WERI-Rb-1 (cell line): ENCODE data around the gene LRRC2.
"Not testable (repeated sequence)": the region's sequence is repeated elsewhere in the genome, so short reads cannot be mapped to it uniquely, and the experiment has no call there.

Source experiments
- DNase-seq: peaks from one replicate; pipeline ENCODE4 v3.0.0-alpha.2; 2020
- H3K27ac ChIP-seq: fragments of 250-450 bp; sonication (Bioruptor Pico); 2 replicates; pipeline ENCODE4 v1.5.1; 2020; ENCODE audit warnings: mild to moderate bottlenecking, moderate library complexity
- H3K27me3 ChIP-seq: fragments of 250-450 bp; sonication (Bioruptor Pico); 2 replicates; pipeline ENCODE4 v1.5.1; 2021; ENCODE audit warnings: mild to moderate bottlenecking, low read depth, moderate library complexity; ENCODE audit not compliant: insufficient read depth, severe bottlenecking
- H3K36me3 ChIP-seq: fragments of 250-450 bp; sonication (Bioruptor Pico); 2 replicates; pipeline ENCODE4 v1.5.1; 2020; ENCODE audit warnings: mild to moderate bottlenecking, moderate library complexity
- H3K4me3 ChIP-seq: 2 replicates; pipeline ENCODE4 v1.5.1; 2011; ENCODE audit warnings: low read depth, mild to moderate bottlenecking, control low read depth, low read length
- H3K9me3 ChIP-seq: fragments of 250-450 bp; sonication (Bioruptor Pico); 2 replicates; pipeline ENCODE4 v1.5.1; 2021; ENCODE audit warnings: mild to moderate bottlenecking, moderate library complexity; ENCODE audit not compliant: severe bottlenecking
- CTCF ChIP-seq: IDR thresholded peaks from 2 replicates; pipeline ENCODE4 v1.5.1; 2011; ENCODE audit warnings: low read depth, mild to moderate bottlenecking, control low read depth, inconsistent platforms, low read length

The LRRC2 gene

DNA sequence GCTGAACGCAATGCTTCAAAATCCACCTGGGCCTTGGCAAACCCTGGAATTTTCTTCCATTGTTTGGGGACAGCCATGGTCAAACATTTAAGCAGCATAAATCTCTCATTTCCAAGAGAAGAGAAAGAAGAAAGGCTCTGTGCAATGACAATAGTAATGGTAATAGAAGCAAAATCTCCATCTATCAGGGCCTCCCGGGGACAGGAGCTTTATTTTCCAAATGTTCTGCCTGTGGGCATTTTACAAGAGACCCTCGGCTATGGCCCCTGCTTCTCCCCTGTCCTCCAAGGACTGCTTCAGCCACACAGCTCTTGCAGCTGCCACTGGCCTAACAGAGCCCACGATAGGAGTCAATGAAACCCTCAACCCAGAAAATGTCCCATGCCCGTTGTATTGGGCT lies 33.5 kb upstream of the LRRC2 start:
- no peak overlapping the region for H3K4me3 ChIP-seq
- H3K36me3 ChIP-seq: no peaks in the 10 kb centered on the region
- H3K27ac ChIP-seq: no peak overlapping the region
- DNase-seq: no peak
- no peak for TF ChIP-seq CTCF
- no peaks in the 10 kb centered on the region for H3K9me3 ChIP-seq
- no peaks in the 10 kb centered on the region for H3K27me3 ChIP-seq

- Histone ChIP-seq H3K4me3 (no peak overlapping the region), H3K27ac (no peak overlapping the region), H3K9me3 (no peaks in the 10 kb centered on the region), H3K27me3 (no peaks in the 10 kb centered on the region), H3K36me3 (no peaks in the 10 kb centered on the region)
- DNase-seq: no peak
- no peak for TF ChIP-seq CTCF
These were observed 29.8 kb upstream of the LRRC2 start for GRCh38 chr3:46595819-46596314.

GRCh38 chr3:46594723-46595122 lies 28.6 kb upstream of the LRRC2 start:
- DNase-seq: no peak
- H3K9me3 ChIP-seq: no peaks in the 10 kb centered on the region
- H3K27me3 ChIP-seq: no peaks in the 10 kb centered on the region
- no peak overlapping the region for H3K4me3 ChIP-seq
- no peaks in the 10 kb centered on the region for H3K36me3 ChIP-seq
- H3K27ac ChIP-seq: no peak overlapping the region
- TF ChIP-seq CTCF: no peak

GRCh38 chr3:46593979-46594378 lies 27.9 kb upstream of the LRRC2 start:
- no peak for TF ChIP-seq CTCF
- Histone ChIP-seq H3K27me3 (no peaks in the 10 kb centered on the region), H3K27ac (no peak overlapping the region), H3K9me3 (no peaks in the 10 kb centered on the region), H3K4me3 (no peak overlapping the region), H3K36me3 (no peaks in the 10 kb centered on the region)
- no peak for DNase-seq

GRCh38 chr3:46593274-46593862 lies 27.3 kb upstream of the LRRC2 start:
- DNase-seq: no peak
- H3K4me3 ChIP-seq: no peak overlapping the region
- TF ChIP-seq CTCF: 0 out of 2 replicates have a peak, but pooled peaks have one; percentile 15
- no peaks in the 10 kb centered on the region for H3K9me3 ChIP-seq
- H3K36me3 ChIP-seq: no peaks in the 10 kb centered on the region
- H3K27me3 ChIP-seq: no peaks in the 10 kb centered on the region
- no peak overlapping the region for H3K27ac ChIP-seq

GRCh38 chr3:46587268-46587667 lies 21.2 kb upstream of the LRRC2 start:
- not testable (repeated sequence) for DNase-seq, H3K27me3 ChIP-seq, H3K4me3 ChIP-seq, H3K27ac ChIP-seq, H3K36me3 ChIP-seq, H3K9me3 ChIP-seq
